Activated CD4-positive, alpha-beta T cell treated with anti-CD3 and anti-CD28 coated beads, Interleukin-2, amount 50 U/mL, for 16 hours (primary cell): ENCODE data around the gene SELENOS.

Experiments
- DNase-seq: peaks from one replicate; pipeline ENCODE4 v3.0.0-alpha.2; 2020

SELENOS gene

GRCh38 chr15:101276501-101277037 is 716 bp downstream of the SELENOS start:
- peak; percentile 44 for DNase-seq

GRCh38 chr15:101275018-101275417 is 2.3 kb downstream of the SELENOS start:
- DNase-seq: peak; percentile 67

GRCh38 chr15:101273534-101273933 is 3.8 kb downstream of the SELENOS start:
- DNase-seq: no peak

GRCh38 chr15:101272584-101272983 is 4.7 kb downstream of the SELENOS start:
- DNase-seq: no peak

GRCh38 chr15:101269479-101270223 is 7.6 kb downstream of the SELENOS start:
- DNase-seq: no peak

GRCh38 chr15:101267320-101268104 is 9.8 kb downstream of the SELENOS start:
- DNase-seq: no peak

GRCh38 chr15:101266787-101267186 is 10.5 kb downstream of the SELENOS start:
- no peak for DNase-seq

GRCh38 chr15:101266034-101266433 is 11.3 kb downstream of the SELENOS start:
- no peak for DNase-seq

- DNase-seq: no peak
Measured at GRCh38 chr15:101264911-101265641, 12.2 kb downstream of the SELENOS start.

GRCh38 chr15:101264011-101264410 is 13.3 kb downstream of the SELENOS start:
- no peak for DNase-seq

- DNase-seq: no peak
Measured at GRCh38 chr15:101262551-101262950, 14.7 kb downstream of the SELENOS start.

- DNase-seq: peak; percentile 69
Measured at GRCh38 chr15:101258238-101259144, 18.8 kb downstream of the SELENOS start.

GRCh38 chr15:101256757-101257156 is 20.5 kb downstream of the SELENOS start:
- no peak for DNase-seq

- no peak for DNase-seq
Measured at GRCh38 chr15:101255615-101256241, 21.6 kb downstream of the SELENOS start.

GRCh38 chr15:101255051-101255395 is 22.3 kb downstream of the SELENOS start:
- no peak for DNase-seq

- no peak for DNase-seq
Measured at GRCh38 chr15:101254157-101255050, 22.9 kb downstream of the SELENOS start.

GRCh38 chr15:101252836-101253235 is 24.4 kb downstream of the SELENOS start:
- DNase-seq: no peak

GRCh38 chr15:101251830-101252820 is 25.2 kb downstream of the SELENOS start, which contains the start of gene CHSY1:
TSS of gene CHSY1 (minus strand) at chr15:101252048. CDS start at chr15:101251456, 592 bp downstream.
- peak; percentile 91 for DNase-seq
